ENCODE data around the gene CLIP4.

The CLIP4 gene

GRCh38 chr2:29139152-29139551 is 23.9 kb downstream of the CLIP4 start:
- no peak for DNase-seq

DNA sequence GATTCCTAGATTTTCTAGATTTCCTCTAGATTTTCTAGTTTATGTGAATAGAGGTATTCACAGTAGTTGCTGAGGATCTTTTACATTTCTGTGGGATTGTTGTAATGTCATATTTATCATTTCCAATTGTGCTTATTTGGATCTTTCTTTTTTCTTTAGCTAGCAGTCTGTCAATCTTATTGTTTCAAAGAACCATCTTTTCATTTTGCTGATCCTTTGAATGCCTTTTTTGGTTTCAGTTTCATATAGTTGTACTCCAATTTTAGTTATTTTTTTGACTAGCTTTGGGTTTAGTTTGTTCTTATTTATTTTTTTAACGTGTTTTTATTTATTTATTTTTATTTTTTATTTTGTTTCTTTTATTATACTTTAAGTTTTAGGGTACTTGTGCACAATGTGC is 24.5 kb downstream of the CLIP4 start:
- DNase-seq = no peak

- no peak for DNase-seq
Observed at GRCh38 chr2:29143657-29144056, 28.4 kb downstream of the CLIP4 start.

GRCh38 chr2:29146197-29146596 is 31.0 kb downstream of the CLIP4 start:
- DNase-seq = no peak

DNA sequence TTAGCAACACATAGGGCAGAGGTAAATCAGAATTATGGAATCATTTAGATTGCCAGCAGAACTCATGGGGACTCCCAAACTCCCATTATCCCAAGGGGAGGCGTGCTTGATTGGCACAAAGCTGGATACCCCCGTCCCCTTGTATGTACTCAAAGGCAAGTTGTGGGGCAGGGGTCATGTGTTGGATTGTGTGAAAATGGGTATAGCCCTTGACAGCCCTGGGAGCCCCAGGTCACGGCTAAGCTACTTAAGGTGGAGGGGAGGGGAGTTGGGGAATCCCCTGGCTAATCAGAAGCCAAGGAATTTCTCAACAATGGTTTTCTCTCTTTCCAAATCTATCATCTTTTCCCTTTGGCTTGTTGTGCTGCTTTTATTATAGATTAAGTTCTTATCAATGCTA is 32.7 kb downstream of the CLIP4 start:
- DNase-seq = no peak

GRCh38 chr2:29154610-29155009 is 39.4 kb downstream of the CLIP4 start:
- no peak for DNase-seq

DNA sequence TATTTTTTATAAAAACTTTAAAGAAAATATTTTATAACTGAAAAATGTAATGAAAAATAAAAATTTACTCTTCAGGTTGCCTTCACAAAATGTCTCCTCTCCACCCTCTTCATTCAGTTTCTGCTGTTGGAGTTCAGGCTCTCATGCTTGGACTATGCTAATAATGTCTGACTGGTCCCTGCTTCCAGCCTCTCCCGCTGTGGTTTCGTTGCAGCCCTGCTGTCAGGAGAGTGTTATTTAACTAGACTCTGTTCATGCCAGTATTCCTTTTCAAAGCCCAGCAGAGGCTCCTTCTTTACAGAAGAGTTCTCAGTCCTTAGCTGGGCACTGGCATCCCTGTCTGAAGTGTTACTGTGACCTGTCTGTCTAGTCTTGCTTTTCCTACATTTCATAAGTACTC is 40.4 kb downstream of the CLIP4 start:
- no peak for DNase-seq

DNA sequence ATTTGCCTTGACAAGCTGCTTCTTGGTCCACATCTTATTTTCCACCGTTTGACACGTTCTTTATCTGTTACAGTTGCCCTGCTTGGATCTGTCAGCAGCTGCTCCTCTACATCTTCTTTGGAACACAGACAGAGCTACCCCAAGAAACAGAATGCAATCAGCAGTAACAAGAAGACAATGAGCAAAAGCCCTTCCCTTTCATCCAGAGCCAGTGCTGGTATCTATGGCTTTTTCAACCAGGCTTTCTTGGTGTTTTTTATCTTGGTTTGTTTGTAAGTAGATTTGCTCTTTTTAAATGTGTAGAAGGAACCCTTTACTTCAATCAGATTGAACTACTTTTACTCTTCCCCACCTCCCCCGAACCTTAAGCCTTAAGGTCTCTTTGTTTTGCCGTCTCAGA is 41.9 kb downstream of the CLIP4 start:
- DNase-seq = no peak

DNA sequence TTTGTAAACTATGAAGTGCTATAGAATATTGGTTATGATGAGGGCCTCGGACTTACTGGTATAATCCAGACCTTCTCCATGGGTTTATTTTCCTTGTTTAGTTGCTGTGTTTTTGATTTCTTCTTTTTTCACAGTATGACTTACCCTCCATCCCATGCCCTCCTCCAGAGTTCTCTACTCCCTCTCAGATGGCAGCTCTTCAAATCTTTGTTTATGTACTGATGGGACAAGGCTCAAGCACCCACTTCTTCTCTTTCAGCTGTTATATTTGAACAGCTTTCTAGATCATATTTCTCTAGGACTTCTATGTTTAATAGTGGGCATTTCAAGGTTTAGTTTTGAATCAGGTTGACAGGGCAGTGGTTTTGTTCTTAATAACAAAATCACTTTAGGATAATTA is 43.9 kb downstream of the CLIP4 start:
- DNase-seq = no peak

GRCh38 chr2:29160184-29160583 is 45.0 kb downstream of the CLIP4 start:
- no peak for DNase-seq

- no peak for DNase-seq
Observed at GRCh38 chr2:29162204-29162928, 47.2 kb downstream of the CLIP4 start.

DNA sequence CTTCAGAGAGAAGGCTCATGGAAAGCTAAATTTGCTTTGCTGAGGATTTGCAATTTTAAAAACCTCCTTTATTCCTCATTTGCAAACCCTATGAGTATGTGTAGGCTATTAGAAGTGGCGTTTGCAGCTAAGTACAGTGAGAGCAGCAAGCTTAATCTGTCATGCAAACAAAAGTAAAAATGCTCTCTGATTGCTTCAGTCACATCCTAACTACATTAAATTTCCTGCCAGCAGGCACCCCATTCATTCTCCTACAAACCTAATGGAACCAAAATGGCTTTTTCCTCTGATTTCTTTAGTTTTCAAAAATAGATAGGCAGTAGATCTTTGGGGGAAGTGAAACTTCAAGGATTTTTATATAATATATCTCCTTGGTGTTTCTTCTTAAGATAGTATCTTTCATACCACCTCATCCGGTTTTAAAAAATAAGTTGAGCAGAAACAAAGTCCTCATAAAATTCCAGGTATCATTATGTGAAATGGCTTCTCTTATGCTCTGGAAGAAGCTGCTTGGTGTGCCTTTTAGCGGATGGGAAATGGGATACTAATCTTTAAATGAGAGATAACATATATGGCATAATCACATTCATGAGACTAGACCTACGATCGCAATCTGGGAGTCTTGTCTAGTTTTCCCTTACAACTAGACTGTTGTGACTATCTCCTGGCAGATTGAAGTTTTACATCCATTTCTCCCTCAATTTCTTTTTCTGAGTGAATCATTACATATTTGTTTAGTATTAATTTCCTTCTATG is 49.1 kb downstream of the CLIP4 start:
- no peak for DNase-seq

GRCh38 chr2:29165362-29166241 is 50.4 kb downstream of the CLIP4 start:
- no peak for DNase-seq

- no peak for DNase-seq
Observed at GRCh38 chr2:29166242-29167039, 51.2 kb downstream of the CLIP4 start.

GRCh38 chr2:29174937-29175336 is 59.7 kb downstream of the CLIP4 start:
- DNase-seq = no peak

- DNase-seq = no peak
Observed at GRCh38 chr2:29175338-29175737, 60.1 kb downstream of the CLIP4 start.

DNA sequence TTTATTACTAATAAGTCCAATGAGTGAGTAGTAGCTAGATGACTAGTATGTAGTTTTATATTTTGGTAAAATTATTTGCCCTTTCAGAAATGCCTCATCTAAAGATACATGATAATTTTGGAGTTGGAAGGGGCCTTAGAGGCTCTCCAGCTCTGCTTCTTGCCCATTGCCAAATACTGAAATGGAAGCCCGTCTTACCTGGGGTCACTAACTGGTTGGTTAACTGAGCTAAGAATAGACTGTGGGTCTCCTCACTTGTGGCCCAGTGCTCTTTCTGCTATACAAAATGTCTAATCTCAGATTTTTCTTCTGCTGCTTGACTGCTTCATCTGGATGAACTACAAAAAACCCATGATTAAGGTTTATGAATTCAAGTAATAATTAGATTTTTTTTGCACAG is 67.1 kb downstream of the CLIP4 start:
- no peak for DNase-seq

DNA sequence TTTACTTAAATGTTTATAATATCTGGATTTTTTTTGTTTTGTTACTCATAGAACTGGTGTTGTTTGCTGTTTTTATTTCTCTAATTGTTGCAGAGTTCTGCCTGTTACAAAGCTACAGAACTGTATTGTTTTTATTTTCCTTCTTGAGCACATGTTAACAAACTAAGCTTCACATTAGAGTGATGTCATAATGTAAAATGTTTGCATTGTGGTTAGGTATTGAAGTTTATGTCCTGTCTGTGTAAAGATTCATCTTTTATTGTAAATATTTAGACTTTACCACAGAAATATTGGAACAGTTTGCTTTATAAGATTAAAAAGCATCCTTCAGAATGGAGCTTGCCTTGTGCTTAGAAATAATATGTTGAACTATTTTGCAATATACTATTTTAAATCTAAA is 67.7 kb downstream of the CLIP4 start:
- no peak for DNase-seq

GRCh38 chr2:29184531-29184930 is 69.3 kb downstream of the CLIP4 start:
- no peak for DNase-seq

GRCh38 chr2:29186817-29187216 is 71.6 kb downstream of the CLIP4 start:
- no peak for DNase-seq

DNA sequence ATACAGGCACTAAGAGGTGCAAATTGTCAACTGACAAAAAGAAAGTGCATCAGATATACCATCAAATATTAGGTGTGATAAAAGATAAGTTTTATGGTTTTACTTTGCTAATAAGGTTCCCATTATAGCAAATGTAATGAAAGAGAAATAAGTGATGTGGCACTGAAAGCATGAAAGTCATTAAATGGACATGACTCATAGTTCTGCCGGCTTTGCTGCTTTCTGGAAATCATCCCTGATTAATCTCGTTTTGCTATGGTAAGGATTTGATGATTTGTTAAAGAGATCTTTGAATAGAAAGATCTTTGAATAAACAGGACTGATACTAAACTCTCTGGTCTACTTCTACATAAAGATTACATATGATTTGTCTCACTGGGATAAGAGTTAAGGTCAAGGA is 72.7 kb downstream of the CLIP4 start:
- no peak for DNase-seq

- no peak for DNase-seq
Observed at GRCh38 chr2:29189052-29189451, 73.8 kb downstream of the CLIP4 start.

DNA sequence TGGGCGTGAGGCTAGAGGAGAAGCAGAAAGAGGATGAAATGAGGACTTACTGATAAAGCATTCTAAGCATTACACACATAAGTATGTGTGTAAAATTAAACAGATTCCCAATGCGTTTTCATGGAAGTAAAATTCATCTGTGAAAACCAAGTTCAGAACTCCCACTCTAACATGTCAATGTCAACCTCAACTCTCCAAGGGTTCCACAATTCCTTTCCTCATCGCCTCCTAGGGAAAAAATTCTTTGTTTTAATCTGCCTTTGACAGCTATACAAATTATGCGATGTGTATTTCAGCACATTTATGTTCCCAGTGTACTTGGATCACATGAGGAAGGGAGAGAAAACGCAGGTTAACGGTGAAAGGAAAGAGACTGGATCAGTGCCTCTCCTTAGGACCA is 76.6 kb downstream of the CLIP4 start:
- no peak for DNase-seq

All from NCI-H748 treated with DMSO at 0.1 percent for 48 hours (cell line).